Amniotic epithelial cell (primary cell): Measurements from ENCODE around the gene NOC4L.

ENCODE experiments used
- DNase-seq: peaks from one replicate; pipeline ENCODE4 v3.0.0-alpha.2; 2010; ENCODE audit warnings: low read depth

Gene NOC4L

GRCh38 chr12:132199101-132199500 is 54.8 kb downstream of the NOC4L start:
- DNase-seq = no peak

GRCh38 chr12:132199526-132200319 is 55.5 kb downstream of the NOC4L start:
- no peak for DNase-seq

DNA sequence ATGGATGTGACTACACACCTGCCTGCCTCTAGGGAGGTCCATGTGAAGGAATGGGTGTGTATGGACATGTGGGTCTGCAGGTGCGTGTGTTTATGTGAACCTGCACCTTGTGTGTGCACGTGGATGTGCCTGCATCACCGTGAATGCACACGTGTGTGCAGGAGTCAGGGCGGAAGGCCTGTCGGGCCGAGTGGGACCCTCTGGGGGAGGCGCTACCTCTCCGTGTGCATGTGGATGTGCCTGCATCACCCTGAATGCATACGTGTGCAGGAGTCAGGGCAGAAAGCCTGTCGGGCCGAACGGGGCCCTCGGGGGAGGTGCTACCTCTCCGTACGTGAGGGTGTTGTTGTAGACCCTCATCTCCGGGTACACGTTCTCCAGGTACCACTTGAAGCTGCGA is 56.5 kb downstream of the NOC4L start:
- DNase-seq = no peak

DNA sequence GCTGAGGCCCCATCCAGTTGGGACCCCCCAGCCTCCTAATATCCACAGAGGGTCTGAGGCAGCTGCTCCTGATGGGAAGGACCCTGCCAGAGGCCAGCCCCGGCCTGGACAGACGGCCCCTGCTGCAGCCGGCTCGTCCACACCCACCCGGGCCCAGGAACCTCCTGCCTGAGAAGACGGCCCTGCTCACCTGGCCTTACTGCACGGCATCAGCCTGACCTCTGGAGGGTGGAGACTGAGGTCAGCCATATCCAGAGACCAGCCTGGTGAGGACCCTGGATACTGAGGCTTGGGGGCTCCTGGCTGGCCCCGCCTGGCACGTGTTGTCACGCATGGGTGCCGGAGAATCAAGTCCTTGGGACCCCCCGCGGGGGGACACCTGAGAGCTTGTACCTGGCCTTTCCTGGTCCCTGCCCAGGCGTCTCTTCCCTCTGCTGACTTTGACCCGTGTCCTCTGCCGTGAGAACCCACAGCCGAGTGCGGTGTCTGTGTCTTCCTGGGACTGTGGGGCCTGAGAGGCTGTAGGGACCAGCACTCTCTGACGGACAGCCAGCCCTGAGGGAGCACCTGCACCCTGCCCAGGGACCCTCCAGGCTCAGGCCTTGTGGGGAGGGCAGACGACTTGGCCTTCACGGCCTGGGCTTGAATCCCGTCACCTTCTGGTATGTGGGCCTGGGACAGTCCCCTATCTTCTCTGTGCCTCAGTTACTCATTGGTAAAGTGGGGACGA is 57.3 kb downstream of the NOC4L start:
- no peak for DNase-seq
